ENCODE results near the gene OR52L1.

OR52L1 gene

DNA sequence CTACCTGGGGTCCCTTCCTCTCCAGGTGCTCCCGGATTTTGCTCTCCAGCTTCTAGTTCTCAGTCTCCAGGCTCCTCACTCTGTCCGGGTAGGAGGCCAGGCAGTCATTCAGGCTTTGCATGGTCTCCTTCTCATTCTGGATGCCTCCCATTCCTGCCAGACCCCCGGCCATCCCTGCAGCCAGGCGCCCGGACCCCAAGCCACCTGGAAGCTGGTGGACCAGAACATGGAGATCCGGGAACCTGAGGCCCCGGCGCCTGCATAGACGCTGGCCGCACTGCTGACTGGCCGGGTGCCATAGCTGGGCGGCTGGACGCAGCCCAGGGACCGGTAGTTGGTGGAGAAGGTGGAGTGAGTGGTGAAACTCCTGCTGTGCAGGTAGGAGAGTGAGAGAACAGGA is 8.0 kb upstream of the OR52L1 start:
- no peaks in the 10 kb centered on the region for H3K36me3 ChIP-seq
- no peaks in the 10 kb centered on the region for H3K4me1 ChIP-seq (ENCODE audit: control insufficient read depth in 1 of 2, insufficient read depth in 1 of 2, low read depth in 1 of 2, low read length in 1 of 2)
- peaks cover 22% of the 10 kb centered on the region for H3K27me3 ChIP-seq
- no peak for TF ChIP-seq CTCF (IDR thresholded peaks at IDR 0.05)
- no peaks in the 10 kb centered on the region for H3K9me3 ChIP-seq
- H3K4me3 ChIP-seq (ENCODE audit: low read depth in 1 of 2, low read length in 1 of 2): no peak overlapping the region
- H3K27ac ChIP-seq: no peak overlapping the region

DNA sequence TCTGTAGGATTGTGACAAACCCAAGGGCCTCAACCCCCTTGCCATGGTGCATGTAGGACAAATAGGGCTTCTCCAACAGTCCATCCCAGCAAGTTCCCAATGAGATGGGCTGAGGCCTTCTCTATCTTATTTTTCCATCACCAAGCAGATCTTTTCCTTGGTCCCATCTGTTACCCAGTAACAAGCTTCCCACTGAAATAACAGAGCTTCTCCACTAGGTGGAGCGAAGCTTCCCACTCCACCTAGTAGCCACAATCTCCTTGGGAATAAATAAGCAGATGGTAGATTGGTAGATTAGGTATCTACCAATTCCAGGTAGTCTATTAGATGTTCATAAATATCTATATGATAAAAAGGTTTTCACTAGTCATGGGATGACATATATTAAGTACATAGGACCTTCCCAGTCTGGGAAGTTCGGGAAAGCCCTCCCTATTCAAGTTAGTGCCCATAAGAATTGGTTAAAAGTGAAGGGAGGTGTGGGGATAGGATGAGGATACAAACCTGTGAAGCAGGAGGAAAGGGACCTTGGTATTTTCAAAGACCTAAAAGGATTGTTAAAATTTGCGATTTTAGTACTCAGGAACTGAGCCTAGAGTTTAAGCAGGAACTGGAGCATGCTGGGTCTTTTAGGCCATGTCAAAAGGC is 5.9 kb upstream of the OR52L1 start:
- H3K4me1 ChIP-seq (ENCODE audit: control insufficient read depth in 1 of 2, insufficient read depth in 1 of 2, low read depth in 1 of 2, low read length in 1 of 2): no peaks in the 10 kb centered on the region
- no peaks in the 10 kb centered on the region for H3K9me3 ChIP-seq
- no peaks in the 10 kb centered on the region for H3K36me3 ChIP-seq
- no peak for TF ChIP-seq CTCF (IDR thresholded peaks at IDR 0.05)
- peaks cover 43% of the 10 kb centered on the region for H3K27me3 ChIP-seq
- no peak overlapping the region for H3K4me3 ChIP-seq (ENCODE audit: low read depth in 1 of 2, low read length in 1 of 2)
- no peak overlapping the region for H3K27ac ChIP-seq

GRCh38 chr11:5992150-5992549 is 5.4 kb upstream of the OR52L1 start:
- Histone ChIP-seq H3K36me3 (no peaks in the 10 kb centered on the region), H3K27me3 (peaks cover 47% of the 10 kb centered on the region), H3K27ac (no peak overlapping the region), H3K9me3 (no peaks in the 10 kb centered on the region), H3K4me3 (ENCODE audit: low read depth in 1 of 2, low read length in 1 of 2) (no peak overlapping the region), H3K4me1 (ENCODE audit: control insufficient read depth in 1 of 2, insufficient read depth in 1 of 2, low read depth in 1 of 2, low read length in 1 of 2) (no peaks in the 10 kb centered on the region)
- TF ChIP-seq CTCF (IDR thresholded peaks at IDR 0.05): no peak

GRCh38 chr11:5989203-5989602 is 2.4 kb upstream of the OR52L1 start:
- Histone ChIP-seq H3K9me3 (no peaks in the 10 kb centered on the region), H3K4me1 (ENCODE audit: control insufficient read depth in 1 of 2, insufficient read depth in 1 of 2, low read depth in 1 of 2, low read length in 1 of 2) (no peaks in the 10 kb centered on the region), H3K27ac (no peak overlapping the region), H3K36me3 (no peaks in the 10 kb centered on the region), H3K27me3 (peaks cover 53% of the 10 kb centered on the region), H3K4me3 (ENCODE audit: low read depth in 1 of 2, low read length in 1 of 2) (no peak overlapping the region)
- no peak for TF ChIP-seq CTCF (IDR thresholded peaks at IDR 0.05)

DNA sequence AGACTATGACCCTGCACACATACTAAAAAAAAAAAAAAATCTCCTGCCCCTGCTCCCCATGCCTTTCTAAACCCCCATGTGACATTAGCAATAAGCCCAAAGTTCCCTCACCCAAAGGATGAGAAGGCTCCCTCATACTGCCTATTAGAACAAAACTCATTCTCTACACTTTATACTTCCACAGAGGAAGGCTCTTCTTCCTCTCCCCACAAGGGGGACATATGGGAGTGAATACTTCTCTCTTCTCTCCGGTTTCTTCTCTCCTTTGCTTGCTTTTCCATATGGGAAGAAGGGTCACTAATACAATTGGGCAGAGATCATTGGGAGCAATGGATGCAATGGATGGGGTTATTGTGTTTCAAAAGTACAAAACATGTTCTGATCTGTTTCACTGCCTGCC is 3.3 kb downstream of the OR52L1 start:
- H3K4me1 ChIP-seq (ENCODE audit: control insufficient read depth in 1 of 2, insufficient read depth in 1 of 2, low read depth in 1 of 2, low read length in 1 of 2): no peaks in the 10 kb centered on the region
- no peak for TF ChIP-seq CTCF (IDR thresholded peaks at IDR 0.05)

More for the DNA sequence above, 3.3 kb downstream of the OR52L1 start:
- Histone ChIP-seq H3K27ac (no peak overlapping the region), H3K9me3 (no peaks in the 10 kb centered on the region), H3K36me3 (no peaks in the 10 kb centered on the region), H3K27me3 (peaks cover 29% of the 10 kb centered on the region), H3K4me3 (ENCODE audit: low read depth in 1 of 2, low read length in 1 of 2) (no peak overlapping the region)

Measured in neutrophil (primary cell).